ENCODE data around the gene INO80. TPM values are rescaled to one million over a fixed set of nuclear protein-coding genes. Genes with fewer than 3 reads are reported as not detected.
"Not testable (repeated sequence)": the region's sequence is repeated elsewhere in the genome, so short reads cannot be mapped to it uniquely, and the experiment has no call there.

INO80 gene
- total RNA-seq, 2 donors from 2014 or later = 14.8 to 17.5 TPM

DNA sequence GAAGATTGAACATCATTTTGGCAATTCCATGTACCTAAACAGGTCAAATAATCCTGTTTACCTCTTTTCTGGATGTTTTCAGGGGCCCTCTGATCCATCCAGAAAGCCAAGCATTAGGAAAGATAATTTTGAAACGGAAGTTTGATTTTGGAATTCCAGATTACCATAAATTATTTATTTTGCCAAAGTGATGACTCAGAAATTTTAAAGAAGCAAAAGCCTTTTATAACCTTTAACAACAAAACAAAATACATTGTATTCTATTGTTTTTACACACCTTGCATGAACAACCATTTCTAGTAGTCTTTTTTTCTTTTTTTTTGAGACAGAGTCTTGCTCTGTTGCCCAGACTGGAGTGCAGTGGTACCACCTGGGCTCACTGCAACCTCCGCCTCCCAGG lies 32.0 kb upstream of the INO80 start:
- no peak overlapping the region for H3K4me3 ChIP-seq (ENCODE audit: low read length)
- H3K36me3 ChIP-seq (ENCODE audit: control insufficient read depth, insufficient read depth, low read length) = no peaks in the 10 kb centered on the region
- H3K27me3 ChIP-seq (ENCODE audit: control insufficient read depth, insufficient read depth, low read length, poor library complexity, severe bottlenecking) = no peaks in the 10 kb centered on the region
- Mint-ChIP-seq H3K36me3 (ENCODE audit: low read depth) (no peaks in the 10 kb centered on the region), H3K4me3 (no peak overlapping the region), H3K27ac (no peak overlapping the region), H3K27me3 (ENCODE audit: insufficient read depth) (no peaks in the 10 kb centered on the region), H3K4me1 (no peaks in the 10 kb centered on the region), H3K9me3 (peaks cover 6% of the 10 kb centered on the region)
- no peak overlapping the region for H3K27ac ChIP-seq (ENCODE audit: low read depth, low read length)
- no peaks in the 10 kb centered on the region for H3K9me3 ChIP-seq (ENCODE audit: control insufficient read depth, low read length)
- TF ChIP-seq, protein P1, sequence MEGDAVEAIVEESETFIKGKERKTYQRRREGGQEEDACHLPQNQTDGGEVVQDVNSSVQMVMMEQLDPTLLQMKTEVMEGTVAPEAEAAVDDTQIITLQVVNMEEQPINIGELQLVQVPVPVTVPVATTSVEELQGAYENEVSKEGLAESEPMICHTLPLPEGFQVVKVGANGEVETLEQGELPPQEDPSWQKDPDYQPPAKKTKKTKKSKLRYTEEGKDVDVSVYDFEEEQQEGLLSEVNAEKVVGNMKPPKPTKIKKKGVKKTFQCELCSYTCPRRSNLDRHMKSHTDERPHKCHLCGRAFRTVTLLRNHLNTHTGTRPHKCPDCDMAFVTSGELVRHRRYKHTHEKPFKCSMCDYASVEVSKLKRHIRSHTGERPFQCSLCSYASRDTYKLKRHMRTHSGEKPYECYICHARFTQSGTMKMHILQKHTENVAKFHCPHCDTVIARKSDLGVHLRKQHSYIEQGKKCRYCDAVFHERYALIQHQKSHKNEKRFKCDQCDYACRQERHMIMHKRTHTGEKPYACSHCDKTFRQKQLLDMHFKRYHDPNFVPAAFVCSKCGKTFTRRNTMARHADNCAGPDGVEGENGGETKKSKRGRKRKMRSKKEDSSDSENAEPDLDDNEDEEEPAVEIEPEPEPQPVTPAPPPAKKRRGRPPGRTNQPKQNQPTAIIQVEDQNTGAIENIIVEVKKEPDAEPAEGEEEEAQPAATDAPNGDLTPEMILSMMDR (conservative IDR thresholded peaks at IDR 0.05) = no peak
- 94 to 99% methylated on average over 2 of the region's 2 CpGs for WGBS, 2 experiments (ENCODE audit: insufficient coverage in 1 of 2, insufficient read length in 1 of 2)
- H3K4me1 ChIP-seq (ENCODE audit: control insufficient read depth, insufficient read depth, low read length) = no peaks in the 10 kb centered on the region
- no peak for DNase-seq
- no peak overlapping the region for H3K9ac ChIP-seq (ENCODE audit: extremely low read depth, low read length, poor library complexity, severe bottlenecking)

DNA sequence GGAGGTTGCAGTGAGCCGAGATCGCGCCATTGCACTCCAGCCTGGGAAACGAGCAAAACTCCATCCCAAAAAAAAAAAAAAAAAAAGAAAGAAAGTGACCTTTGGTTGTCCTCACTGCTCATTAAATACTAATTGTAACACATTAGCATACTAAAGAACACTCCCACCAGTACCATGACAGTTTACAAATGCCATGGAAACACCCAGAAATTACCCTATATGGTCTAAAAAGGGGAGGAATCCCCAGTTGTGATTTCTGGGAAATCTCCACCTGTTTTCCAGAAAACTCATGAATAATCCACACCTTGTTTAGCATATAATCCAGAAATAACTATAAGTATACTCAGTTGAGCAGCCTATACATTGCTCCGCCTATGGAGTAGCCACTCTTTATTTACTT lies 23.5 kb upstream of the INO80 start:
- H3K4me1 Mint-ChIP-seq = no peaks in the 10 kb centered on the region

DNA sequence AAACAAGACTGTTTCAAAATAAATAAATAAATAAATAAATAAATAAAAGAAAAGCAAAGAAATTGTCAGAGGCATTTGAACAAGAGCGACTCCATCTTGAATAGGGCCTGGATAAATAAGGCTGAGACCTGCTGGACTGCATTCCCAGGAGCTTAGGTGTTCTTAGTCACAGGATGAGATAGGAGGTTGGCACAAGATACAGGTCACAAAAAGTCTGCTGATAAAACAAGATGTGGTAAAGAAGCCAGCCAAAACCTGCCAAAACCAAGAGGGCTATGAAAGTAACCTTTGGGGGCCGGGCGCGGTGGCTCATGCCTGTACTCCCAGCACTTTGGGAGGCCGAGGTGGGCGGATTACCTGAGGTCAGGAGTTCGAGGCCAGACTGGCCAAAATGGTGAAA lies 23.0 kb upstream of the INO80 start:
- 90 to 96% methylated on average over 7 of the region's 7 CpGs for WGBS, 2 experiments (ENCODE audit: insufficient coverage in 1 of 2, insufficient read length in 1 of 2)

More for the DNA sequence above, 23.5 kb upstream of the INO80 start:
- no peaks in the 10 kb centered on the region for H3K4me1 ChIP-seq (ENCODE audit: control insufficient read depth, insufficient read depth, low read length)
- no peaks in the 10 kb centered on the region for H3K36me3 Mint-ChIP-seq (ENCODE audit: low read depth)
- no peaks in the 10 kb centered on the region for H3K36me3 ChIP-seq (ENCODE audit: control insufficient read depth, insufficient read depth, low read length)
- H3K4me3 Mint-ChIP-seq = no peak overlapping the region
- H3K27ac Mint-ChIP-seq = no peak overlapping the region
- no peaks in the 10 kb centered on the region for H3K27me3 Mint-ChIP-seq (ENCODE audit: insufficient read depth)
- H3K4me3 ChIP-seq (ENCODE audit: low read length) = no peak overlapping the region
- no peak for DNase-seq
- 95% methylated on average over 4 of the region's 5 CpGs; no CpG with 5 or more reads in 1 of the 2 experiments for WGBS, 2 experiments (ENCODE audit: insufficient coverage in 1 of 2, insufficient read length in 1 of 2)
- H3K27ac ChIP-seq (ENCODE audit: low read depth, low read length) = no peak overlapping the region
- peaks cover 4% of the 10 kb centered on the region for H3K9me3 Mint-ChIP-seq
- no peaks in the 10 kb centered on the region for H3K9me3 ChIP-seq (ENCODE audit: control insufficient read depth, low read length)
- TF ChIP-seq, protein P1 (conservative IDR thresholded peaks at IDR 0.05) = no peak
- no peak overlapping the region for H3K9ac ChIP-seq (ENCODE audit: extremely low read depth, low read length, poor library complexity, severe bottlenecking)
- H3K27me3 ChIP-seq (ENCODE audit: control insufficient read depth, insufficient read depth, low read length, poor library complexity, severe bottlenecking) = no peaks in the 10 kb centered on the region

DNA sequence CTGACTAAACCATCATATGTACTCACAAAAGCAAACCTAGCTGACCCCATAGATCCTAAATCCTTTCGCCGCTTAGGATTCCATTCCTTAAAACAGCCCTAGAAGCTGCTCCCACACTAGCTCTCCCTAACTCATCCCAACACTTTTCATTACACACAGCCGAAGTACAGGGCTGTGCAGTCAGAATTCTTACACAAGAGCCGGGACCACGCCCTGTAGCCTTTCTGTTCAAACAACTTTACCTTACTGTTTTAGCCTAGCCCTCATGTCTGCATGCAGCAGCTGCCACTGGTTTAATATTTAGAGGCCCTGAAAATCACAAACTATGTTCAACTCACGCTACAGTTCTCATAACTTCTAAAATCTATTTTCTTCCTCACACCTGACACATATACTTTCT lies 19.5 kb upstream of the INO80 start:
- not testable (repeated sequence) for H3K36me3 Mint-ChIP-seq (ENCODE audit: low read depth); H3K27ac Mint-ChIP-seq; H3K4me1 ChIP-seq (ENCODE audit: control insufficient read depth, insufficient read depth, low read length); H3K36me3 ChIP-seq (ENCODE audit: control insufficient read depth, insufficient read depth, low read length); H3K27me3 Mint-ChIP-seq (ENCODE audit: insufficient read depth); H3K9me3 Mint-ChIP-seq; H3K27me3 ChIP-seq (ENCODE audit: control insufficient read depth, insufficient read depth, low read length, poor library complexity, severe bottlenecking); H3K4me3 ChIP-seq (ENCODE audit: low read length); H3K4me1 Mint-ChIP-seq; H3K9ac ChIP-seq (ENCODE audit: extremely low read depth, low read length, poor library complexity, severe bottlenecking); H3K9me3 ChIP-seq (ENCODE audit: control insufficient read depth, low read length); DNase-seq; H3K27ac ChIP-seq (ENCODE audit: low read depth, low read length); H3K4me3 Mint-ChIP-seq
- 86 to 95% methylated on average over 4 to 6 of the region's 6 CpGs for WGBS, 2 experiments (ENCODE audit: insufficient coverage in 1 of 2, insufficient read length in 1 of 2)

More for the DNA sequence above, 23.0 kb upstream of the INO80 start:
- not testable (repeated sequence) for H3K9me3 ChIP-seq (ENCODE audit: control insufficient read depth, low read length); H3K27ac Mint-ChIP-seq; H3K4me3 Mint-ChIP-seq; H3K27me3 ChIP-seq (ENCODE audit: control insufficient read depth, insufficient read depth, low read length, poor library complexity, severe bottlenecking); H3K4me1 Mint-ChIP-seq; H3K4me1 ChIP-seq (ENCODE audit: control insufficient read depth, insufficient read depth, low read length); H3K4me3 ChIP-seq (ENCODE audit: low read length); H3K9me3 Mint-ChIP-seq; H3K27me3 Mint-ChIP-seq (ENCODE audit: insufficient read depth); H3K9ac ChIP-seq (ENCODE audit: extremely low read depth, low read length, poor library complexity, severe bottlenecking); H3K27ac ChIP-seq (ENCODE audit: low read depth, low read length); H3K36me3 Mint-ChIP-seq (ENCODE audit: low read depth); H3K36me3 ChIP-seq (ENCODE audit: control insufficient read depth, insufficient read depth, low read length); DNase-seq
